ENCODE measurements around the gene PWP2. TPM values are rescaled to one million over a fixed set of nuclear protein-coding genes. Genes with fewer than 3 reads are reported as not detected.
"Not testable (repeated sequence)": the region's sequence is repeated elsewhere in the genome, so short reads cannot be mapped to it uniquely, and the experiment has no call there.

PWP2 gene
- total and polyA plus RNA-seq, 10 of the 15 experiments (the other 5 are each of a cell fraction or from before 2014, with no cell fraction given): 0.03 to 9.4 (median 2.0) TPM

GRCh38 chr21:44094832-44095231 is 12.4 kb upstream of the PWP2 start:
- ChIA-PET CTCF (no interaction called here), SMC1A (ENCODE audit: uncharacterized antibody, unreplicated experiment) (no interaction called here), POLR2A (no interaction called here), RAD21 (ENCODE audit: unreplicated experiment) (no interaction called here)
- no peaks in the 10 kb centered on the region for H4K20me1 ChIP-seq (ENCODE audit: control insufficient read depth, insufficient read depth)
- ATAC-seq (no peak), DNase-seq (ENCODE audit: low read depth, low spot score) (no peak), FAIRE-seq (no peak)
- no peak overlapping the region for H3K27ac ChIP-seq (ENCODE audit: control insufficient read depth, insufficient read depth)
- no peak overlapping the region for H3K4me3 ChIP-seq
- H3K9ac ChIP-seq (ENCODE audit: control insufficient read depth, insufficient read depth, low read length): no peak overlapping the region
- H3K9me3 ChIP-seq (replicated peaks; ENCODE audit: control insufficient read depth, insufficient read depth, low read length): no peaks in the 10 kb centered on the region
- intact Hi-C loops (cut with micrococcal nuclease; ENCODE audit: unreplicated experiment) (no loop called here), in situ Hi-C loops (cut with MboI) (no loop called here)
- BruUV-seq (replicated peaks): no TSS peak
- no peak overlapping the region for H3K4me2 ChIP-seq (ENCODE audit: control insufficient read depth, insufficient read depth)
- peaks cover 5 to 10% of the 10 kb centered on the region in 2 experiments; a peak in 3 of 4 replicates for H3K36me3 ChIP-seq (ENCODE audit: control insufficient read depth in 2 of 2, insufficient read depth in 2 of 2, low read length in 1 of 2)
- no peak overlapping the region for H2AFZ ChIP-seq (ENCODE audit: control insufficient read depth, low read depth, low read length)
- TF ChIP-seq MXI1 (IDR thresholded peaks at IDR 0.05; ENCODE audit: low read depth, low read length) (no peak), SP1 (IDR thresholded peaks at IDR 0.05; ENCODE audit: low read depth, low read length) (no peak), SMAD5 (IDR thresholded peaks at IDR 0.05; ENCODE audit: low read depth) (no peak), CBX5 (IDR thresholded peaks at IDR 0.05; ENCODE audit: low read depth) (no peak), ZNF384 (IDR thresholded peaks at IDR 0.05; ENCODE audit: borderline replicate concordance, low read depth, low read length) (no peak), MEF2B (IDR thresholded peaks at IDR 0.05; ENCODE audit: partially characterized antibody, poor library complexity, severe bottlenecking) (no peak), MYB (IDR thresholded peaks at IDR 0.05; ENCODE audit: borderline replicate concordance, low read depth, low read length) (no peak), CBX3 (IDR thresholded peaks at IDR 0.05; ENCODE audit: borderline replicate concordance, low read depth) (no peak), ZSCAN29 (IDR thresholded peaks at IDR 0.05) (no peak), TCF3 (IDR thresholded peaks at IDR 0.05; ENCODE audit: borderline replicate concordance, insufficient read depth, low read depth, low read length) (no peak), BRCA1 (IDR thresholded peaks at IDR 0.05; ENCODE audit: low read depth, low read length) (no peak), NR2F1 (conservative IDR thresholded peaks at IDR 0.05) (no peak), USF2 (IDR thresholded peaks at IDR 0.05; ENCODE audit: borderline replicate concordance, low read depth, low read length) (no peak), SRF (IDR thresholded peaks at IDR 0.05; ENCODE audit: low read depth in 2 of 2, low read length in 2 of 2) (no peak), SMC3 (IDR thresholded peaks at IDR 0.05; ENCODE audit: borderline replicate concordance, low read length) (no peak), TBL1XR1 (IDR thresholded peaks at IDR 0.05; ENCODE audit: low read depth, low read length) (no peak), EGR1 (IDR thresholded peaks at IDR 0.05; ENCODE audit: borderline replicate concordance in 1 of 2, low read depth in 2 of 2, low read length in 2 of 2) (no peak), IKZF2 (IDR thresholded peaks at IDR 0.05) (no peak)
- 97% methylated on average over 1 of the region's 1 CpG for WGBS (ENCODE audit: insufficient coverage, insufficient replicate concordance, low lambda C conversion rate, missing lambda C conversion rate)
- H3K27me3 ChIP-seq (replicated peaks in 1 of 2; ENCODE audit: control insufficient read depth in 2 of 2, insufficient read depth in 2 of 2, low read length in 1 of 2): no peaks in the 10 kb centered on the region
- no peaks in the 10 kb centered on the region for H3K79me2 ChIP-seq (ENCODE audit: control insufficient read depth, insufficient read depth, low read length)
- no peaks in the 10 kb centered on the region for H3K4me1 ChIP-seq (ENCODE audit: control insufficient read depth, insufficient read depth, low read length)

- H2AFZ ChIP-seq (ENCODE audit: control insufficient read depth, low read depth, low read length); DNase-seq (ENCODE audit: low read depth, low spot score); H3K9ac ChIP-seq (ENCODE audit: control insufficient read depth, insufficient read depth, low read length); H3K79me2 ChIP-seq (ENCODE audit: control insufficient read depth, insufficient read depth, low read length); POLR2A ChIA-PET; FAIRE-seq; H3K36me3 ChIP-seq (ENCODE audit: control insufficient read depth in 2 of 2, insufficient read depth in 2 of 2, low read length in 1 of 2); in situ Hi-C loops (cut with MboI); RAD21 ChIA-PET (ENCODE audit: unreplicated experiment); H3K4me3 ChIP-seq; SMC1A ChIA-PET (ENCODE audit: uncharacterized antibody, unreplicated experiment); H3K9me3 ChIP-seq (replicated peaks; ENCODE audit: control insufficient read depth, insufficient read depth, low read length); ATAC-seq; intact Hi-C loops (cut with micrococcal nuclease; ENCODE audit: unreplicated experiment); H4K20me1 ChIP-seq (ENCODE audit: control insufficient read depth, insufficient read depth); H3K27ac ChIP-seq (ENCODE audit: control insufficient read depth, insufficient read depth); H3K4me2 ChIP-seq (ENCODE audit: control insufficient read depth, insufficient read depth); H3K27me3 ChIP-seq (replicated peaks in 1 of 2; ENCODE audit: control insufficient read depth in 2 of 2, insufficient read depth in 2 of 2, low read length in 1 of 2); BruUV-seq (replicated peaks); CTCF ChIA-PET; H3K4me1 ChIP-seq (ENCODE audit: control insufficient read depth, insufficient read depth, low read length): not testable (repeated sequence)
- WGBS (ENCODE audit: insufficient coverage, insufficient replicate concordance, low lambda C conversion rate, missing lambda C conversion rate): no CpG with 5 or more reads among the region's 6 CpGs
Observed at GRCh38 chr21:44098507-44098906, 8.7 kb upstream of the PWP2 start.
